ENCODE data around the gene PPP1CC.
A peak's percentile ranks its signal among the peaks of the same experiment; 100 is the strongest.

PPP1CC gene

GRCh38 chr12:110694330-110694901, 48.3 kb downstream of the PPP1CC start:
- no peak for TF ChIP-seq CTCF (IDR thresholded peaks at IDR 0.05; ENCODE audit: low read depth, low read length)
- H3K4me3 ChIP-seq (ENCODE audit: low read depth, low read length): no peak overlapping the region

DNA sequence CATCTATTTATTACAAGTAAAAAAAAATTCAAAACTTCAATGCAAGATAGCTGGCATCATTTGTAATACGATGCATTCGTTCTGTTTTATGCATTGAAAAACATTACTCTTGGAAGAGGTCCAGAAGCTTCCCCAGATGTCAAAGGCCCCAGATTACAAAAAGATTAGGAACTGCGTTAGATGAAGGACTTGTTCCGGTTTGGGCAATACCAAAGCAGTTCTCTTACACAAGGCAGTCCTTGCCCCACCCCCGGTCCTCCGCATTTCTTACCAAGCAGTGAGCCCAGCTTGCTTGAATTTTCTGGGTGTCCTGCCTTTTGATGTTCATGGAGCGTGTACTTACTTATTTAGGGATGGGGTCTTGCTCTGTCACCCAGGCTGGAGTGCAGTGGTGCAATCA, 49.0 kb downstream of the PPP1CC start:
- TF ChIP-seq CTCF (IDR thresholded peaks at IDR 0.05; ENCODE audit: low read depth, low read length): no peak

GRCh38 chr12:110690127-110690430, 52.6 kb downstream of the PPP1CC start:
- no peak for TF ChIP-seq CTCF (IDR thresholded peaks at IDR 0.05; ENCODE audit: low read depth, low read length)
- no peak overlapping the region for H3K4me3 ChIP-seq (ENCODE audit: low read depth, low read length)

More for the DNA sequence above, 49.0 kb downstream of the PPP1CC start:
- H3K4me3 ChIP-seq (ENCODE audit: low read depth, low read length): no peak overlapping the region

GRCh38 chr12:110689281-110690126, 53.2 kb downstream of the PPP1CC start:
- peak overlapping the region; percentile 55 for H3K4me3 ChIP-seq (ENCODE audit: low read depth, low read length)
- TF ChIP-seq CTCF (IDR thresholded peaks at IDR 0.05; ENCODE audit: low read depth, low read length): no peak

DNA sequence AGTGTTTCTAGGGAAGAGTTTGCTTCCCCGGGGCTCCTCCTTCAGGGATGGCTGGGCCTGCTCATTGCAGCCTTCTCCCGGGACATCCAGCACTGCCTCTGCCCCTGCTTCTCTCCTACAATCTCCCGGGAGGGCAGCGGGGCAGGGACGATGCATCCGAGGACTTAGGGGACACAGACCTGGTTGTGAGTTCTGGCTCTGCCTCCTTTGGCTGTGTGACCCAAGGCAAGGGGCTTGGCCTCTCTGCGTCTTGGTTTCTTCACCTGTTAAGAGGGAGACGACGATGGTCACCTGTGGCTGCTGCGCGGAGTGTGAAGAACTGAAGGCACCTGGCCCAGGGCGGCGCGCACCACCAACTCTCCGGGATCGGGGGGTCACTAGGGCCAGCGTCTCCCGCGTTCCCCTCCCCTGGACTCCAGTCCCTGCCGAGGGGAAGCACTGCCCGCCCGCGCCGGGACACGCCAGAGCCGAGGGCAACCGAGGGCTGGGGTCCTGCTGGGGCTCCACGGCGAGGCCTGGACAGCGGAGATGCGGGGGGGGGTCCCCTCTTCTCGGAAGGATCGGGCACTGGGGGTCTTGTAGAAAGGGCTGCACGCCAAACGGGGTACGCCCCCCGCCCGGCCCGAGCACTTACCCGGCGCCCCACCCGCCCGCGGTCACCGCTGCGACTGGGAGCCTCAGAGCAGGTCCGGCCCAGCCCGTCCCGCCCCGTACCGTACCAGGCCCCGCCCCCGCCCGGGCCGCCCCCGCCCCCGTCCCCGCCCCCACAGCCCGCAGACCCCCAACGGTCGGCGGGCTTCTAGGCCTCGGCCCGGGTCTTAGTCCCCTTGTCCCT, 54.0 kb downstream of the PPP1CC start, which contains the start of gene HVCN1:
TSS of gene HVCN1 (minus strand) at position 670 of the 835 bp plus-strand sequence. CDS start 5,870 bp downstream, outside the sequence.
- no peak for TF ChIP-seq CTCF (IDR thresholded peaks at IDR 0.05; ENCODE audit: low read depth, low read length)
- H3K4me3 ChIP-seq (ENCODE audit: low read depth, low read length): peak within 1 kb of the TSS; percentile 55

DNA sequence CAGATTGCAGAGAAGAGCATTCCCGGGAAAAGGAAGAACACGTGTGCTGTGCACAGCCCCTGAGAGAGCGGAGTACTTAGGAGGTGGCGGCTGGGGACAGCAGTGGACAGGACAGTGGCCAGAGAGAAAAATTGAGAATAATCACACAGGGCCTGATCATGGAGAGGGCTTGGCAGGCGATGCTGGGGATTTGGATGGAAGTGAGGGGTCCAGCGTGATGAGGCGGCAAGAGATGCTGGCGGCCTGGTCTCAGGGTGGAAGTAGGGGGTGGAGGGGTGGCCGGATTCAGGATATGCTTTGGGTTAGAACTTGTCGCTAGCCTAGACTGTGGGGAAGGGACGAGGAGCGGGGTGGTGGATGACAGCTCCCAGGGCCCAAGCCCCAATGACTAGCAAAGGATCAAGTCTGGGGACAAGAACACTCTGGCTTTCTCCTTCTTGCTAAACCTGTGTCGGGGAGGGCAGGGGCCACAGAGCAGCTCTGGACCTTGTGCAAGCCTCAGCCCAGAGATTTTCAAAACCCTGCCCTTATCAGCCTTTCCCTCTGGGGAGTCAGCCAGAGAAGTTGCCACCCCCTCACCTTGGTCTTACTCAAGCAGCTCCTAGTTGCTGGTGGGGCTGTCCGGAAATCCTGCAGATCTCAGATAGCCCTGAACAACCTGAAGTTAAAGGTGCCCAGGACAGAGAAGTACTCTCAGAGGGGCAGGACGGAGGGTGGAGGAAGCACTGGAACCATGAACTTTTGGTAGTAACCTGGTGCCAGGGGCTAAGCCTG, 55.1 kb downstream of the PPP1CC start:
- no peak overlapping the region for H3K4me3 ChIP-seq (ENCODE audit: low read depth, low read length)
- no peak for TF ChIP-seq CTCF (IDR thresholded peaks at IDR 0.05; ENCODE audit: low read depth, low read length)

Data from WI38 (cell line).